Esophagus muscularis mucosa (tissue), 4 donors: Measurements from ENCODE around the gene CENPP. TPM values are rescaled to one million over a fixed set of nuclear protein-coding genes. Genes with fewer than 3 reads are reported as not detected.
A peak's percentile ranks its signal among the peaks of the same experiment; 100 is the strongest.

Experiments
- DNase-seq: peaks from one replicate; pipeline ENCODE4 v3.0.0-alpha.2; 2017; ENCODE audit errors: extremely low spot score
- H3K27ac ChIP-seq, 4 donors: fragments of 200-600 bp; sonication (generic); replicated peaks in 1 of 4; 1 replicate in 3 of 4; 2 replicates in 1 of 4; pipeline ENCODE4 v1.5.1; 2016 to 2019; ENCODE audit warnings: mild to moderate bottlenecking in 1 of 4
- H3K27me3 ChIP-seq, 4 donors: fragments of 200-600 bp; sonication (generic); one replicate each; pipeline versions ENCODE4 v1.5.1 to v1.6.0; 2016 to 2019
- H3K36me3 ChIP-seq, 4 donors: fragments of 200-600 bp; sonication (generic); one replicate each; pipeline ENCODE4 v1.5.1; 2016 to 2019
- H3K4me1 ChIP-seq, 4 donors: fragments of 200-600 bp; sonication (generic); one replicate each; pipeline ENCODE4 v1.5.1; 2016 to 2019
- H3K4me3 ChIP-seq, 4 donors: fragments of 200-600 bp; sonication (generic); 1 replicate in 2 of 4; 2 replicates in 2 of 4; pipeline ENCODE4 v1.5.1; 2016 to 2019; ENCODE audit warnings: mild to moderate bottlenecking in 4 of 4, moderate library complexity in 1 of 4
- H3K9me3 ChIP-seq, 4 donors: fragments of 200-600 bp; sonication (generic); 1 replicate in 3 of 4; 2 replicates in 1 of 4; pipeline ENCODE4 v1.5.1; 2016 to 2019
- EP300 ChIP-seq: sonication (generic); formaldehyde crosslinking; IDR thresholded peaks from one replicate; pipeline ENCODE4 v1.6.1; 2017; ENCODE audit warnings: antibody characterized with exemption
- POLR2A ChIP-seq: fragments of 450-650 bp; IDR thresholded peaks from one replicate; pipeline ENCODE4 v1.6.1; 2017; ENCODE audit warnings: antibody characterized with exemption, moderate library complexity, mild to moderate bottlenecking, low read depth
- POLR2AphosphoS5 ChIP-seq, 2 donors: sonication (generic); formaldehyde crosslinking; IDR thresholded peaks; one replicate each; pipeline ENCODE4 v1.6.1; 2017; ENCODE audit warnings: antibody characterized with exemption in 2 of 2
- WGBS: methylation state at CpG from one replicate; pipeline ENCODE4 v1.1.5; 2018; 5-methylcytosine and 5-hydroxymethylcytosine counted together
- intact Hi-C: fragments of 100-400 bp; cut with DNase I; formaldehyde crosslinking; loops from one replicate; pipeline ENCODE4 v1.15.1; 2023
- total RNA-seq, 4 donors: library from RNA; depleted of rRNA; stranded (reverse); fragments of >200 nt; gene quantifications; one replicate each; pipeline versions ENCODE4 v1.1.0 to v1.2.1, GENCODE V29; 2016
- TF ChIP-seq, protein P1 (sequence below), 3 experiments: fragments of 200-600 bp in 2 of 3; fragments of 450-650 bp in 1 of 3; sonication (generic) in 2 of 3; IDR thresholded peaks; one replicate each; pipeline ENCODE4 v1.5.1; 2017 to 2019; ENCODE audit warnings: antibody characterized with exemption in 3 of 3, mild to moderate bottlenecking in 2 of 3, moderate library complexity in 1 of 3

The CENPP gene
- total RNA-seq, 4 donors from 2014 or later: 1.0 to 5.8 (median 2.0) TPM

DNA sequence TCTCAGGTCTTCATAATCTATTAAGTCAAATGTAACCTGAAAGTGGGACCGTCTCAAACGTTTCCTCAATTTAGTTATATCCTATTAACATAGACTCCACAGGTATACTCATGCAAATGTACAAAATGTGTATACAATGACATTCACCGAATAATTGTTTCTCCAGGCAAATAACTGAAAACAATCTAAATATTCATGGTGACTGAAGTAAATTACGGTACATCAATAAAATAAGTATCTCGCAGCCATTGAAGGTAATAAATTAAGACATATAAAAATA lies 32.7 kb upstream of the CENPP start:
- Histone ChIP-seq H3K27me3 (no peaks in the 10 kb centered on the region), H3K36me3 (peaks cover 3 to 27% (median 14%) of the 10 kb centered on the region in 4 donors), H3K9me3 (no peaks in the 10 kb centered on the region), H3K4me3 (peak overlapping the region; percentile 71 to 86 (median 74)), H3K4me1 (peaks cover 11 to 34% (median 30%) of the 10 kb centered on the region in 4 donors), H3K27ac (peak overlapping the region; percentile 70 to 87 (median 75))
- WGBS: 2% methylated on average over 5 of the region's 5 CpGs
- intact Hi-C loops: loop anchor here (5.0 kb wide), 1 partner anchor 161 kb away; no protein-coding TSS in a partner anchor
- TF ChIP-seq POLR2A: no peak
- TF ChIP-seq, protein P1, sequence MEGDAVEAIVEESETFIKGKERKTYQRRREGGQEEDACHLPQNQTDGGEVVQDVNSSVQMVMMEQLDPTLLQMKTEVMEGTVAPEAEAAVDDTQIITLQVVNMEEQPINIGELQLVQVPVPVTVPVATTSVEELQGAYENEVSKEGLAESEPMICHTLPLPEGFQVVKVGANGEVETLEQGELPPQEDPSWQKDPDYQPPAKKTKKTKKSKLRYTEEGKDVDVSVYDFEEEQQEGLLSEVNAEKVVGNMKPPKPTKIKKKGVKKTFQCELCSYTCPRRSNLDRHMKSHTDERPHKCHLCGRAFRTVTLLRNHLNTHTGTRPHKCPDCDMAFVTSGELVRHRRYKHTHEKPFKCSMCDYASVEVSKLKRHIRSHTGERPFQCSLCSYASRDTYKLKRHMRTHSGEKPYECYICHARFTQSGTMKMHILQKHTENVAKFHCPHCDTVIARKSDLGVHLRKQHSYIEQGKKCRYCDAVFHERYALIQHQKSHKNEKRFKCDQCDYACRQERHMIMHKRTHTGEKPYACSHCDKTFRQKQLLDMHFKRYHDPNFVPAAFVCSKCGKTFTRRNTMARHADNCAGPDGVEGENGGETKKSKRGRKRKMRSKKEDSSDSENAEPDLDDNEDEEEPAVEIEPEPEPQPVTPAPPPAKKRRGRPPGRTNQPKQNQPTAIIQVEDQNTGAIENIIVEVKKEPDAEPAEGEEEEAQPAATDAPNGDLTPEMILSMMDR (IDR thresholded peaks at IDR 0.05): no peak
- TF ChIP-seq POLR2AphosphoS5 (IDR thresholded peaks at IDR 0.05): no peak
- TF ChIP-seq EP300: no peak
- no peak for DNase-seq

DNA sequence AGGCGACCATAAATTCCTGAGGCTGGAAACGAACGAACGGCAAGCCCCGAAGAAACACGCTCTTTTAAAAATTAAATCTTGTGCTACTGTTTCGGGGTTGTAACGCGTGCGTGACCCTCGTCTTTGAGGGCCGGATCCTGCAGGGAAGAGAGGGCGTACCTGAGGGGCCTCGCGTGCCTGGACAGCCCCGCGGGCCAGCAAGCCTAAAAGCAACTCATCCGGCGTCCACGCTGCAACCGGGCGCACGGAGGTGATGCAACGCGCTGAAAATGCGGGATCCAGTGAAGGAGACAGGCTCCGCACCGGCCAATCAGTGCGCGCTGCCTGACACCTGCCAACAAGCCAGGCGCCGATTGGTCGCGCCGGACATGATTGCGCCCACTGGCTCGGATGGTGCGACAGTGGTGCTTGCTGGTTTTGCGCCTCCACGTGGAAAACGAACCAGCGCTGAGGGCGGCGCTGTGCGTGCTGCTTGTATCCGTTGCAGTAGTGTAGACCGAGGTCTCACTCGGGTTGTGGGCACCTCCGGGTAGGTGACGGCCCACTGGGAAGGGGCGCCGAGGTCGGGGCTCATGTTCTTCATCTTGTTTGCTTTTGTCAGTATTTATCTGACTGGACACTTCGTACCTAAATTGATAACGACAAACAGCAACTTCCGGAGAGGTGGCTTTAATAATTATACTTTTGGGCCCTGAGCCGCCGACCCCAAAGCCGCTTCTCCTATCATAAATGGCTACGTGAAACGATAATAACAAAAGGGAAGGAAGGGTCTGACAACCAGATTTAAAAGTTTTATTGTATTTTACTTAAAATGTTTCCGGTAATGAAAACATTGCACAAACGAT lies 32.1 kb upstream of the CENPP start, which contains the start of gene IARS1:
Gene IARS1, minus strand, starts transcription at position 246 of the 845 bp plus-strand sequence. CDS start 4,278 bp downstream, outside the sequence.
- TF ChIP-seq EP300: no peak
- peak; percentile 89 to 95 for TF ChIP-seq POLR2AphosphoS5 (IDR thresholded peaks at IDR 0.05)
- TF ChIP-seq, protein P1 (IDR thresholded peaks at IDR 0.05): peak; percentile 34 to 50 (median 35)
- H3K36me3 ChIP-seq: peaks cover 3 to 27% (median 18%) of the 10 kb centered on the region in 4 donors
- no peaks in the 10 kb centered on the region for H3K9me3 ChIP-seq
- DNase-seq: peak; percentile 100
- H3K4me3 ChIP-seq: peak within 1 kb of the TSS; percentile 71 to 86 (median 74)
- peaks cover 11 to 34% (median 30%) of the 10 kb centered on the region in 4 donors for H3K4me1 ChIP-seq
- H3K27me3 ChIP-seq: no peaks in the 10 kb centered on the region
- peak within 1 kb of the TSS; percentile 70 to 87 (median 75) for H3K27ac ChIP-seq
- intact Hi-C loops: loop anchor here (5.0 kb wide), 1 partner anchor 161 kb away; no protein-coding TSS in a partner anchor
- under 1% methylated on average over 53 of the region's 63 CpGs for WGBS

DNA sequence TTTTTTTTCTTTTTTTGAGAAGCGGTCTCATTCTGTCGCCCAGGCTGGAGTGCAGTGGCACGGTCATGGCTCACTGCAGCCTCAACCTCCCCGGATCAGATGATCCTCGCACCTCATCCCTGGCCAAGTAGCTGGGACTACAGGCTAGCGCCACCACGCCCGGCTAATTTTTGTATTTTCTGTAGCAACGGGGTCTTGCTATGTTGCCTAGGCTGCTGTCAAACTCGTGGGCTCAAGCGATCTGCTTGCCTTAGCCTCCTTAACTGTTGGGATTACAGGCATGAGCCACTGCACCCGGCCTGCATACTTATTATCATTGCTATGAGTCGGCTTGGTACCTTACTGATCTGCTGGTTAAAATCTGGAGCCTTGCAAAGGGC lies 31.5 kb upstream of the CENPP start:
- TF ChIP-seq POLR2AphosphoS5 (IDR thresholded peaks at IDR 0.05) (no peak), EP300 (no peak), POLR2A (no peak)
- TF ChIP-seq, protein P1 (IDR thresholded peaks at IDR 0.05): no peak
- Histone ChIP-seq H3K36me3 (peaks cover 8 to 29% (median 25%) of the 10 kb centered on the region in 4 donors), H3K4me1 (peaks cover 11 to 34% (median 30%) of the 10 kb centered on the region in 4 donors), H3K27me3 (no peaks in the 10 kb centered on the region), H3K9me3 (no peaks in the 10 kb centered on the region), H3K4me3 (peak overlapping the region; percentile 71 to 86 (median 74)), H3K27ac (peak overlapping the region; percentile 70 to 87 (median 75))
- intact Hi-C loops: loop anchor here (5.0 kb wide), 1 partner anchor 162 kb away; no protein-coding TSS in a partner anchor
- DNase-seq: no peak
- 31% methylated on average over 13 of the region's 13 CpGs for WGBS

DNA sequence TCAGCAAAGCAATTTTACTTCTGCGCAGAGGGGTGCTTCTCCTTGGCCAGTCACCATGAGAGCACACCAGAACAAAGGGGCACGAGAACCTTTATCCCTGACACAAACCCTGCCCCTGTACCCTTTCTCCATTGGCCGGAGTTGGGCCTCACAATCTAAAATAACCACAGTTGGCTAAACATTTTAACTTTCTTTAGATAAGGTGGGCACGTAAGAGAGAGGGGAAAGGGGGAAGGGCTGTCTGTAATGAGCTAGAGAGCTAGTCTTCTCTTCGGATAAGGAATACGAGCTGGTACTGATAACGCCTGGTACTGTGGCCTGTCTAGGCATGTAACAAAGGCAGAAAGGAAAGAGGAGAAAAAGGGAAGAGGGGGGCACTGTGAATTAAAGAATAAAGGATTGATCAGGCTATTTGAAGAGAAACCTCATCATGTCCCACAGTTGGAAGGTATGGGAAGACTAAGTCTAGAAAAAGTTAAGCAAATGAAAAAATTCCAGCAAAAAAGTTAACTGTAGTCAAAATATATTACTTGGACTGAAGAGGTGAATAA lies 30.4 kb upstream of the CENPP start:
- intact Hi-C loops: no loop called here
- WGBS: 82% methylated on average over 7 of the region's 7 CpGs
- TF ChIP-seq EP300 (no peak), POLR2AphosphoS5 (IDR thresholded peaks at IDR 0.05) (no peak), POLR2A (no peak)
- TF ChIP-seq, protein P1 (IDR thresholded peaks at IDR 0.05): no peak
- Histone ChIP-seq H3K27ac (no peak overlapping the region), H3K9me3 (no peaks in the 10 kb centered on the region), H3K4me1 (peaks cover 11 to 34% (median 30%) of the 10 kb centered on the region in 4 donors), H3K4me3 (no peak overlapping the region), H3K27me3 (no peaks in the 10 kb centered on the region), H3K36me3 (peaks cover 12 to 40% (median 34%) of the 10 kb centered on the region in 4 donors)
- no peak for DNase-seq
